HG03565 (cell line): Measurements from ENCODE around the gene MTF1.
A peak's percentile ranks its signal among the peaks of the same experiment; 100 is the strongest.

ENCODE experiments used
- ATAC-seq: cut with Tn5 transposase; IDR thresholded peaks from one replicate; pipeline ENCODE4 v1.9.1; 2021; ENCODE audit warnings: mild to moderate bottlenecking, moderate library complexity; ENCODE audit not compliant: unreplicated experiment

Gene MTF1

DNA sequence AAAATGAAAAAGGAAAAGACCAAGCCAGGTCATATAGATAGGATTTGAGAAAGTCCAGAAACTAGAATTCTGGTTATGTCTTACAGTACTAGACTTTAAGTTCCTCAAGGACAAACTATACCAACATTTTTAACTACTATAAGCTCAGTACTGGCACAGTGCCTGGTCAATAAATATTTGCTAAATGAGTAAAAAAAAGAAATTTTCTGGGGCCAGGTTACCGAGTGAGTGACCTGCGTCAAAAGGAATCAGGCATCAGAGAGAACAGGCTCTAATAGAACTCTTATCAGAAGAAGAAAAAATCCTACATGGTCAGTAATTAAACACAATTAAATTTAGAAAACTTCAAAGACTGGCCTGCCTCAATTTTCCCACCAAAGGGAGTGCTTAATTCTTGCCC is 27.6 kb downstream of the MTF1 start:
- ATAC-seq: no peak

- no peak for ATAC-seq
These were observed 28.3 kb downstream of the MTF1 start for GRCh38 chr1:37831109-37831508.

DNA sequence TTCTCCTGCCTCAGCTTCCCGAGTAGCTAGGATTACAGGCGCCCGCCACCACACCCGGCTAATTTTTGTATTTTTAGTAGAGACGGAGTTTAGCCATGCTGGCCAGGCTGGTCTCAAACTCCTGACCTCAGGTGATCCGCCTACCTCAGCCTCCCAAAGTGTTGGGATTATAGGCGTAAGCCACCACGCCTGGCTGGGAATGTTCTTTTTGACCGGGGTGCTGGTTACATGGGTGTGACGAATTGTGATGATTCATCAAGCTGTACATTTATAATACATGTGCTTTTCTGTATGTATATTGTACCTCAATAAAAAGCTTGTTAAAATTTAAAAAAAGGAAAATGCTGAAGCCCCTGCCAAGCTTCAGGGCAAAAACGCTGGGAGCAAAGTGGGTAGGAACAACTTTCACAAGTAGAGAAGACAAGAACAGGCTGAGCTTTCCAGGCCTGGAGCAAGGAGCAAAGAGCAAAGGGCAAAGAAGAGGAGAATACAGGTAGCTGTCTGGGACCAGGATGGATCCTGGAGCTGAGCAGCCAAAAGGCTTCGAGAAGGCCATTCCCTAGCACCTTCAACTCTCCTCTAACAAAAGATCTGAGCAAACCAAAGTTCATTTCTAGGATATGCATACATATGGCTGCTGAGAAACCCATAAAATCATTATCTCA is 30.9 kb downstream of the MTF1 start:
- ATAC-seq: no peak

DNA sequence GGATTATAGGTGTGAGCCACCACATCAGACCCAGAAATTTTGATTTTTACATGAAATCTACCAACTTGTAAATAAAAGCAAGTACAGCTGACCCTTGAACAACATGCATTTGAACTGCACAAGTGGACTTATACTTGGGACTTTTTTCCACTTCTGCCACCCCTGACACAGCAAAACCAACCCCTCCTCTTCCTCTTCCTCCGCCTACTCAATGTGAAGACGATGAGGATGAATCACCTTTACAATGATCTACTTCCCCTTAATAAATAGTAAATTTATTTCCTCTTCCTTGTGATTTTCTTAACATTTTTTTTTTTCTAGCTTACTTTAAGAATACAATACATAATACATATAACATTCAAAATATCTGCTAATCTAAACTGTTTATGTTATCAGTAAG is 33.9 kb downstream of the MTF1 start:
- no peak for ATAC-seq

- ATAC-seq: no peak
These were observed 35.4 kb downstream of the MTF1 start for GRCh38 chr1:37824001-37824400.

DNA sequence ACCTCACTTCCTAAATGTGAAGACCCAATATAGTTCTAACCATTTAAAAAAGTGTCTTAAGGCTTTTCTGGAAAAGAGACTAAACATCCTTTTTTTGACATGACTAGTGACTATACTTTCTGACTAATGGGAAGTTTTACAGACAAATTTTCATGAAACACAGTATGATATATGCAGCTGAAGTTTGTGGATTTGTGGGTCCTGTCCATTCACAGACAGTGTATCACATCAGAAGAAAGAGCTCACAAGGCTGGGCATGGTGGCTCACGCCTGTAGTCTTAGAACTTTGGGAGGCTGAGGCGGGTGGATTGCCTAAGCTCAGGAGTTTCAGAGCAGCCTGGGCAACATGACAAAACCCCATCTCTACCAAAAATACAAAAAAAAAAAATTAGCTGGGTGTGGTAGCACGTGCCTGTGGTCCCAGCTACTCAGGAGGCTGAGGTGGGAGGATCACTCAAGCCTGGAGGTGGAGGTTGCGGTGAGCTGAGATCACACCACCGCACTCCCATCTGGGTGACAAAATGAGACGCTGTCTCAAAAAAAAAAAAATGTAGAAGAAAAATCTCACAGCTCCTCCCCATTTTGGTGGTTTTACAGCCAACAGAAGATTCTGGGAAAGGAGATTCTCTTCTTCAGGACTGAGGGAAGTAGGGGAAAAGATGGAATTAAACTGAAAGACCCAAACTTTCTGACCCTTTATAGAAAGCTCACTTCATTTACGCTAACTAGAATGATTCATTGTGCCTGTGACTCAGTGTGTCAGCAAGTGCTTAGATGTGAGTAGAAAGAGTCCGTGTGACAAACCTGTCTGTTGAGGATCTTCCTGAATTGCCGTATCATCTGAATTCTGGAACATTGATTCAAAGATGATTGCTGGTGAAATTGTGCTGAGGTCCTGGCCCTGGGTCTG is 36.2 kb downstream of the MTF1 start:
- ATAC-seq: no peak

- ATAC-seq: no peak
These were observed 37.9 kb downstream of the MTF1 start for GRCh38 chr1:37821481-37821880.

GRCh38 chr1:37817481-37817880 is 41.9 kb downstream of the MTF1 start:
- ATAC-seq: no peak

- ATAC-seq: no peak
These were observed 45.1 kb downstream of the MTF1 start for GRCh38 chr1:37814252-37814651.

GRCh38 chr1:37813529-37814145 is 45.8 kb downstream of the MTF1 start:
- ATAC-seq: no peak

GRCh38 chr1:37811027-37811655 is 48.3 kb downstream of the MTF1 start:
- ATAC-seq: no peak

DNA sequence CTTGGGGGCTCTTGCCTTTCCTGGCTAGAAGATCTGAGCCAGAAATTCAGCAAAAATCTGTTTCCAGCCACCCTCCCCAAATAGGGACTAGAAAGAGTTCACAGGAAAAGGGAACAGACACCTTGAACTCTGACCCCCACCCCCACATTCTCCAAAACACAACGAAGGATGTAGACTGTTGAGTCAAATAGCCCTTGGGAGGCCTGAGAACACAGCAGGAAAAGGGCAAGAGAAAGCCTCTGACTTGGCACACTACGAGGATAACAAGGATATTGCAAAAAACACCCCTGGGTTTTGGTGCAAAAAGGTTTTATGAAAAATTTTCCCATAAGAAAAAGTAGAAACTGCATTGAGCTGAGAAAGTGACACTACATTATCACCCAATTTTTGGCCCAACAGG is 49.5 kb downstream of the MTF1 start:
- no peak for ATAC-seq

- ATAC-seq: peak; percentile 12
These were observed 50.7 kb downstream of the MTF1 start for GRCh38 chr1:37808369-37809319.

GRCh38 chr1:37807555-37808368 is 51.6 kb downstream of the MTF1 start, which contains the start of the genes C1orf122 and YRDC:
C1orf122 (plus strand) TSS chr1:37807790; CDS start chr1:37808405, 615 bp downstream.
YRDC (minus strand) TSS chr1:37808208; CDS start chr1:37808180, 28 bp downstream.
- ATAC-seq: peak; percentile 68

DNA sequence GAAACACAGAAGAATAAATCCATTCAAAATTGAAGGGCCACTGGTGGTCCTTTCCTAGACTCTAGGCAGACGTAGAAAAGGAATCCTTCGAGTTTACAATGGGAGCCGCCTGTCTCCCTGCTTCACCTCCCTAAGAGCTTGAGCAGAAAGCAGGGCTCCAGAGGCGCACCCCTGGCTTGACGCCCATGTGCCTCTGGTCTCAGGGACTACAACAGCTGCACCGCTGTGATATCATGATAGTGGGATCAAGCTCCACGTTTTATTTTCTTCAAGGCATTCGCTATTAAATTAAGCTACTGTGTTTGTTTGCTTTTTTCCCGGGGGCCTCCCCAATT is 52.2 kb downstream of the MTF1 start:
- ATAC-seq: no peak

GRCh38 chr1:37802439-37802838 is 57.0 kb downstream of the MTF1 start:
- no peak for ATAC-seq

DNA sequence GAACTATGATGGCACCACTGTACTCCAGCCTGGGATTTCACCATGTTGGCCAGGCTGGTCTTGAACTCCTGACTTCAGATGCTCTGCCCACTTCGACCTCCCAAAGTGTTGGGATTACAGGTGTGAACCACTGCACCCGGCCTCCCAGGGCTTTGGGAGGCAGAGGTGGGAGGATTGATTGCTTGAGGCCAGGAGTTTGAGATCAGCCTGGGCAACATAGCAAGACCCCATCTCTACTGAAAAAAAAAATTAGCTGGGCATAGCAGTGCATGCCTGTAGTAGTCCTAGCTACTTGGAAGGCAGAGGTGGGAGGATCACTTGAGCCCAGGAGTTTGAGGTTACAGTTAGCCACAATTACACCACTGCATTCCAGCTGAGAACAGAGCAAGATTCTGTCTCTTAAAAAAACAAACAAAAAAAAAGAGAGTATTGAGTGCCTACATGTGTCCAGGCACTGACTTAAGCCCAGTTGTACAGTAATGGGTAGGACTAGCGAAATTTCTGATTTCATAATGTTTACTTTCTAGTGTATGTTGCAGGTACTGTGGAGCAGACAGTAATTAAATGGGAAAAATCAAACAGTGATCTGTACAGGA is 61.5 kb downstream of the MTF1 start:
- ATAC-seq: no peak

- ATAC-seq: no peak
These were observed 63.9 kb downstream of the MTF1 start for GRCh38 chr1:37795340-37796125.
